GM23338 (cell line): ENCODE results near the gene ATP8B2. TPM values are rescaled to one million over a fixed set of nuclear protein-coding genes. Genes with fewer than 3 reads are reported as not detected.

Experiments used
- ATAC-seq: fragments of 200-7000 bp; cut with Tn5 transposase; 3 replicates; pipeline ENCODE4 v1.9.1; 2020
- DNase-seq: peaks from one replicate; pipeline ENCODE4 v3.0.0-alpha.2; 2015; ENCODE audit warnings: low spot score
- H2AFZ ChIP-seq: fragments of 200-600 bp; sonication (generic); 2 replicates; pipeline ENCODE4 v1.8.0; 2016; ENCODE audit warnings: antibody characterized with exemption, mild to moderate bottlenecking, moderate library complexity
- H3F3A ChIP-seq: fragments of 200-600 bp; sonication (generic); replicated peaks from 2 replicates; pipeline ENCODE4 v1.8.0; 2017; ENCODE audit warnings: antibody characterized with exemption, mixed run types, low read depth
- H3K27ac ChIP-seq: fragments of 200-600 bp; sonication (generic); 2 replicates; pipeline ENCODE4 v1.6.1; 2016; ENCODE audit warnings: low read depth
- H3K27me3 ChIP-seq: fragments of 200-600 bp; sonication (generic); 2 replicates; pipeline ENCODE4 v1.8.0; 2016; ENCODE audit warnings: mild to moderate bottlenecking, mixed run types, moderate library complexity; ENCODE audit not compliant: insufficient read depth
- H3K36me3 ChIP-seq: fragments of 200-600 bp; sonication (generic); 2 replicates; pipeline ENCODE4 v1.8.0; 2016; ENCODE audit warnings: mild to moderate bottlenecking; ENCODE audit not compliant: insufficient read depth
- H3K4me1 ChIP-seq: fragments of 200-600 bp; sonication (generic); 2 replicates; pipeline ENCODE4 v1.8.0; 2016; ENCODE audit warnings: mild to moderate bottlenecking, moderate library complexity; ENCODE audit not compliant: insufficient read depth
- H3K4me2 ChIP-seq: fragments of 200-600 bp; sonication (generic); 2 replicates; pipeline ENCODE4 v1.7.1; 2017; ENCODE audit warnings: mixed run types
- H3K4me3 ChIP-seq: fragments of 200-600 bp; sonication (generic); 2 replicates; pipeline ENCODE4 v1.6.1; 2016; ENCODE audit warnings: mixed run types
- H3K79me2 ChIP-seq: fragments of 200-600 bp; sonication (generic); replicated peaks from 2 replicates; pipeline ENCODE4 v1.8.0; 2017; ENCODE audit warnings: mild to moderate bottlenecking; ENCODE audit not compliant: insufficient read depth
- H3K9me2 ChIP-seq: fragments of 200-600 bp; sonication (generic); 2 replicates; pipeline ENCODE4 v1.8.0; 2017; ENCODE audit not compliant: insufficient read depth
- H4K20me1 ChIP-seq: fragments of 200-600 bp; sonication (generic); replicated peaks from 2 replicates; pipeline ENCODE4 v1.8.0; 2017; ENCODE audit warnings: mild to moderate bottlenecking; ENCODE audit not compliant: insufficient read depth
- H3K27ac Mint-ChIP-seq: 2 replicates; pipeline ENCODE4 v1.8.0; 2020; ENCODE audit warnings: inconsistent platforms, mild to moderate bottlenecking, moderate library complexity, mixed read lengths
- H3K27me3 Mint-ChIP-seq: 3 replicates; pipeline ENCODE4 v1.8.0; 2022; ENCODE audit warnings: low read depth, mild to moderate bottlenecking, moderate library complexity, mixed read lengths, inconsistent platforms; ENCODE audit not compliant: insufficient read depth, poor library complexity
- H3K36me3 Mint-ChIP-seq: 3 replicates; pipeline ENCODE4 v1.8.0; 2021; ENCODE audit warnings: low read depth, mild to moderate bottlenecking, inconsistent platforms, moderate library complexity, mixed read lengths
- H3K4me1 Mint-ChIP-seq: 3 replicates; pipeline ENCODE4 v1.8.0; 2020; ENCODE audit warnings: mild to moderate bottlenecking, inconsistent platforms, mixed read lengths
- H3K4me3 Mint-ChIP-seq: 3 replicates; pipeline ENCODE4 v1.8.0; 2021; ENCODE audit warnings: moderate library complexity, mild to moderate bottlenecking, inconsistent platforms, mixed read lengths
- H3K9me3 Mint-ChIP-seq: 3 replicates; pipeline ENCODE4 v1.8.0; 2020; ENCODE audit warnings: moderate library complexity, mild to moderate bottlenecking, inconsistent platforms, mixed read lengths
- ETS1 ChIP-seq: IDR thresholded peaks from 2 replicates; pipeline ENCODE4 v1.6.1; 2016; ENCODE audit warnings: antibody characterized with exemption
- EZH2 ChIP-seq: fragments of 200-600 bp; sonication (generic); IDR thresholded peaks from one replicate; pipeline ENCODE4 v1.8.0; 2017; ENCODE audit warnings: antibody characterized with exemption, mild to moderate bottlenecking, low read depth; ENCODE audit not compliant: unreplicated experiment
- POLR2AphosphoS5 ChIP-seq: IDR thresholded peaks from 2 replicates; pipeline ENCODE4 v1.6.1; 2016; ENCODE audit warnings: antibody characterized with exemption, low read depth
- STAT1 ChIP-seq: IDR thresholded peaks from one replicate; pipeline ENCODE4 v1.6.1; 2016; ENCODE audit warnings: antibody characterized with exemption; ENCODE audit not compliant: unreplicated experiment
- ZNF331 ChIP-seq: fragments of 250-450 bp; sonication (Bioruptor Pico); IDR thresholded peaks from 2 replicates; pipeline ENCODE4 v1.5.0; 2020; ENCODE audit warnings: low read depth, mild to moderate bottlenecking, moderate library complexity
- polyA plus RNA-seq: library from polyadenylated mRNA; unstranded; fragments of >200 nt; fragmentation: Nextera tagmentation; extraction: Ambion mirVana; gene quantifications from 2 replicates; pipeline ENCODE4 v1.2.1, GENCODE V29; 2016
- total RNA-seq: library from RNA; depleted of rRNA; stranded (reverse); fragments of >200 nt; shearing (Covaris generic); gene quantifications from 2 replicates; pipeline ENCODE4 v1.2.3, GENCODE V29; 2014
- TF ChIP-seq, protein P1 (sequence below): fragments of 250-450 bp; sonication (Bioruptor Pico); IDR thresholded peaks from 2 replicates; pipeline ENCODE4 v1.5.0; 2020; ENCODE audit warnings: mild to moderate bottlenecking, moderate library complexity
- TF ChIP-seq, protein P2 (sequence below), 2 experiments: fragments of 200-600 bp in 1 of 2; sonication (generic) in 1 of 2; conservative IDR thresholded peaks; 2 replicates each; pipeline versions ENCODE4 v1.5.1 to v1.6.1; 2016 to 2017; ENCODE audit warnings: antibody characterized with exemption in 2 of 2, low read depth in 2 of 2, mild to moderate bottlenecking in 2 of 2, moderate library complexity in 1 of 2

The ATP8B2 gene
- total and polyA plus RNA-seq, 2 experiments from 2014 or later = 11.0 to 112 TPM

- Mint-ChIP-seq H3K4me1 (no peaks in the 10 kb centered on the region), H3K4me3 (no peak overlapping the region), H3K9me3 (peaks cover 32% of the 10 kb centered on the region), H3K27me3 (peaks cover 6% of the 10 kb centered on the region), H3K27ac (no peak overlapping the region), H3K36me3 (peaks cover 15% of the 10 kb centered on the region)
- H3K36me3 ChIP-seq = no peaks in the 10 kb centered on the region
- no peak overlapping the region for H3K27ac ChIP-seq
- H3F3A ChIP-seq = no peaks in the 10 kb centered on the region
- peaks cover 8% of the 10 kb centered on the region; the same call in 1 of the 2 replicates for H3K4me1 ChIP-seq
- no peaks in the 10 kb centered on the region for H3K27me3 ChIP-seq
- H2AFZ ChIP-seq = peak overlapping the region; percentile 40
- no peak for DNase-seq
- H3K4me2 ChIP-seq = no peak overlapping the region
- no peaks in the 10 kb centered on the region for H3K9me2 ChIP-seq
- H3K4me3 ChIP-seq = no peak overlapping the region
- TF ChIP-seq STAT1 (no peak), POLR2AphosphoS5 (no peak), ZNF331 (no peak), ETS1 (no peak), EZH2 (no peak)
- TF ChIP-seq, protein P1, sequence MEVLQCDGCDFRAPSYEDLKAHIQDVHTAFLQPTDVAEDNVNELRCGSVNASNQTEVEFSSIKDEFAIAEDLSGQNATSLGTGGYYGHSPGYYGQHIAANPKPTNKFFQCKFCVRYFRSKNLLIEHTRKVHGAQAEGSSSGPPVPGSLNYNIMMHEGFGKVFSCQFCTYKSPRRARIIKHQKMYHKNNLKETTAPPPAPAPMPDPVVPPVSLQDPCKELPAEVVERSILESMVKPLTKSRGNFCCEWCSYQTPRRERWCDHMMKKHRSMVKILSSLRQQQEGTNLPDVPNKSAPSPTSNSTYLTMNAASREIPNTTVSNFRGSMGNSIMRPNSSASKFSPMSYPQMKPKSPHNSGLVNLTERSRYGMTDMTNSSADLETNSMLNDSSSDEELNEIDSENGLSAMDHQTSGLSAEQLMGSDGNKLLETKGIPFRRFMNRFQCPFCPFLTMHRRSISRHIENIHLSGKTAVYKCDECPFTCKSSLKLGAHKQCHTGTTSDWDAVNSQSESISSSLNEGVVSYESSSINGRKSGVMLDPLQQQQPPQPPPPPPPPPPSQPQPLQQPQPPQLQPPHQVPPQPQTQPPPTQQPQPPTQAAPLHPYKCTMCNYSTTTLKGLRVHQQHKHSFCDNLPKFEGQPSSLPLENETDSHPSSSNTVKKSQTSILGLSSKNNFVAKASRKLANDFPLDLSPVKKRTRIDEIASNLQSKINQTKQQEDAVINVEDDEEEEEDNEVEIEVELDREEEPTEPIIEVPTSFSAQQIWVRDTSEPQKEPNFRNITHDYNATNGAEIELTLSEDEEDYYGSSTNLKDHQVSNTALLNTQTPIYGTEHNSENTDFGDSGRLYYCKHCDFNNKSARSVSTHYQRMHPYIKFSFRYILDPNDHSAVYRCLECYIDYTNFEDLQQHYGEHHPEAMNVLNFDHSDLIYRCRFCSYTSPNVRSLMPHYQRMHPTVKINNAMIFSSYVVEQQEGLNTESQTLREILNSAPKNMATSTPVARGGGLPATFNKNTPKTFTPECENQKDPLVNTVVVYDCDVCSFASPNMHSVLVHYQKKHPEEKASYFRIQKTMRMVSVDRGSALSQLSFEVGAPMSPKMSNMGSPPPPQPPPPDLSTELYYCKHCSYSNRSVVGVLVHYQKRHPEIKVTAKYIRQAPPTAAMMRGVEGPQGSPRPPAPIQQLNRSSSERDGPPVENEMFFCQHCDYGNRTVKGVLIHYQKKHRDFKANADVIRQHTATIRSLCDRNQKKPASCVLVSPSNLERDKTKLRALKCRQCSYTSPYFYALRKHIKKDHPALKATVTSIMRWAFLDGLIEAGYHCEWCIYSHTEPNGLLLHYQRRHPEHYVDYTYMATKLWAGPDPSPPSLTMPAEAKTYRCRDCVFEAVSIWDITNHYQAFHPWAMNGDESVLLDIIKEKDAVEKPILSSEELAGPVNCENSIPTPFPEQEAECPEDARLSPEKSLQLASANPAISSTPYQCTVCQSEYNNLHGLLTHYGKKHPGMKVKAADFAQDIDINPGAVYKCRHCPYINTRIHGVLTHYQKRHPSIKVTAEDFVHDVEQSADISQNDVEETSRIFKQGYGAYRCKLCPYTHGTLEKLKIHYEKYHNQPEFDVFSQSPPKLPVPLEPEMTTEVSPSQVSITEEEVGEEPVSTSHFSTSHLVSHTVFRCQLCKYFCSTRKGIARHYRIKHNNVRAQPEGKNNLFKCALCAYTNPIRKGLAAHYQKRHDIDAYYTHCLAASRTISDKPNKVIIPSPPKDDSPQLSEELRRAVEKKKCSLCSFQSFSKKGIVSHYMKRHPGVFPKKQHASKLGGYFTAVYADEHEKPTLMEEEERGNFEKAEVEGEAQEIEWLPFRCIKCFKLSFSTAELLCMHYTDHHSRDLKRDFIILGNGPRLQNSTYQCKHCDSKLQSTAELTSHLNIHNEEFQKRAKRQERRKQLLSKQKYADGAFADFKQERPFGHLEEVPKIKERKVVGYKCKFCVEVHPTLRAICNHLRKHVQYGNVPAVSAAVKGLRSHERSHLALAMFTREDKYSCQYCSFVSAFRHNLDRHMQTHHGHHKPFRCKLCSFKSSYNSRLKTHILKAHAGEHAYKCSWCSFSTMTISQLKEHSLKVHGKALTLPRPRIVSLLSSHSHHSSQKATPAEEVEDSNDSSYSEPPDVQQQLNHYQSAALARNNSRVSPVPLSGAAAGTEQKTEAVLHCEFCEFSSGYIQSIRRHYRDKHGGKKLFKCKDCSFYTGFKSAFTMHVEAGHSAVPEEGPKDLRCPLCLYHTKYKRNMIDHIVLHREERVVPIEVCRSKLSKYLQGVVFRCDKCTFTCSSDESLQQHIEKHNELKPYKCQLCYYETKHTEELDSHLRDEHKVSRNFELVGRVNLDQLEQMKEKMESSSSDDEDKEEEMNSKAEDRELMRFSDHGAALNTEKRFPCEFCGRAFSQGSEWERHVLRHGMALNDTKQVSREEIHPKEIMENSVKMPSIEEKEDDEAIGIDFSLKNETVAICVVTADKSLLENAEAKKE (CRISPR knock-in tag) = no peak
- TF ChIP-seq, protein P2, sequence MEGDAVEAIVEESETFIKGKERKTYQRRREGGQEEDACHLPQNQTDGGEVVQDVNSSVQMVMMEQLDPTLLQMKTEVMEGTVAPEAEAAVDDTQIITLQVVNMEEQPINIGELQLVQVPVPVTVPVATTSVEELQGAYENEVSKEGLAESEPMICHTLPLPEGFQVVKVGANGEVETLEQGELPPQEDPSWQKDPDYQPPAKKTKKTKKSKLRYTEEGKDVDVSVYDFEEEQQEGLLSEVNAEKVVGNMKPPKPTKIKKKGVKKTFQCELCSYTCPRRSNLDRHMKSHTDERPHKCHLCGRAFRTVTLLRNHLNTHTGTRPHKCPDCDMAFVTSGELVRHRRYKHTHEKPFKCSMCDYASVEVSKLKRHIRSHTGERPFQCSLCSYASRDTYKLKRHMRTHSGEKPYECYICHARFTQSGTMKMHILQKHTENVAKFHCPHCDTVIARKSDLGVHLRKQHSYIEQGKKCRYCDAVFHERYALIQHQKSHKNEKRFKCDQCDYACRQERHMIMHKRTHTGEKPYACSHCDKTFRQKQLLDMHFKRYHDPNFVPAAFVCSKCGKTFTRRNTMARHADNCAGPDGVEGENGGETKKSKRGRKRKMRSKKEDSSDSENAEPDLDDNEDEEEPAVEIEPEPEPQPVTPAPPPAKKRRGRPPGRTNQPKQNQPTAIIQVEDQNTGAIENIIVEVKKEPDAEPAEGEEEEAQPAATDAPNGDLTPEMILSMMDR (conservative IDR thresholded peaks at IDR 0.05; ENCODE audit: low read depth in 2 of 2) = no peak
- ATAC-seq = no peak
- no peaks in the 10 kb centered on the region for H4K20me1 ChIP-seq
- no peaks in the 10 kb centered on the region for H3K79me2 ChIP-seq
Observed at GRCh38 chr1:154290921-154291320, 34.4 kb upstream of the ATP8B2 start.
